Thyroid gland (tissue), 4 donors: ENCODE results near the gene GALNTL6. TPM values are rescaled to one million over a fixed set of nuclear protein-coding genes. Genes with fewer than 3 reads are reported as not detected.

Experiments
- DNase-seq, 2 donors: peaks; one replicate each; pipeline ENCODE4 v3.0.0-alpha.2; 2019
- H3K27ac ChIP-seq, 3 donors: fragments of 200-600 bp; sonication (generic); 1 replicate in 2 of 3; 2 replicates in 1 of 3; pipeline ENCODE4 v1.5.1; 2016 to 2019; ENCODE audit warnings: mild to moderate bottlenecking in 1 of 3, moderate library complexity in 1 of 3
- H3K27me3 ChIP-seq: fragments of 200-600 bp; sonication (generic); one replicate; pipeline ENCODE4 v1.5.1; 2019
- H3K36me3 ChIP-seq, 2 donors: fragments of 200-600 bp; sonication (generic); one replicate each; pipeline ENCODE4 v1.5.1; 2016 to 2019
- H3K4me1 ChIP-seq, 2 donors: fragments of 200-600 bp; sonication (generic); one replicate each; pipeline ENCODE4 v1.5.1; 2017 to 2019
- H3K4me3 ChIP-seq, 3 donors: fragments of 200-600 bp; sonication (generic); replicated peaks in 1 of 3; 1 replicate in 2 of 3; 2 replicates in 1 of 3; pipeline ENCODE4 v1.5.1; 2016; ENCODE audit warnings: mild to moderate bottlenecking in 1 of 3
- H3K9me3 ChIP-seq: fragments of 200-600 bp; sonication (generic); one replicate; pipeline ENCODE4 v1.5.1; 2017
- CTCF ChIP-seq, 6 experiments: fragments of 200-600 bp in 3 of 6; fragments of 450-650 bp in 3 of 6; sonication (generic) in 3 of 6; IDR thresholded peaks; one replicate each; pipeline ENCODE4 v1.5.1; 2016 to 2019; ENCODE audit warnings: antibody characterized with exemption in 6 of 6, mild to moderate bottlenecking in 2 of 6, inconsistent platforms in 1 of 6, moderate library complexity in 1 of 6
- POLR2A ChIP-seq, 2 donors: fragments of 450-650 bp; IDR thresholded peaks; one replicate each; pipeline ENCODE4 v1.6.1; 2017; ENCODE audit warnings: antibody characterized with exemption in 2 of 2, mild to moderate bottlenecking in 2 of 2, moderate library complexity in 1 of 2
- WGBS, 2 donors: methylation state at CpG; one replicate each; pipeline ENCODE4 v1.1.5; 2017; 5-methylcytosine and 5-hydroxymethylcytosine counted together
- intact Hi-C: fragments of 100-400 bp; cut with DNase I; formaldehyde crosslinking; loops from one replicate; pipeline ENCODE4 v1.15.1; 2023
- total RNA-seq, 4 donors: library from RNA; depleted of rRNA; stranded (reverse); fragments of >200 nt; gene quantifications; one replicate each; pipeline ENCODE4 v1.2.3, GENCODE V29; 2016

The GALNTL6 gene
- total RNA-seq, 4 donors from 2014 or later, result not detected

- Histone ChIP-seq H3K36me3 (no peaks in the 10 kb centered on the region), H3K27me3 (no peaks in the 10 kb centered on the region), H3K9me3 (no peaks in the 10 kb centered on the region), H3K27ac (no peak overlapping the region), H3K4me1 (peaks cover 18 to 28% of the 10 kb centered on the region in 2 donors), H3K4me3 (no peak overlapping the region)
- intact Hi-C loops, result no loop called here
- whole genome bisulfite sequencing, 2 donors, result 93% methylated on average over 7 of the region's 7 CpGs
- TF ChIP-seq CTCF (IDR thresholded peaks at IDR 0.05), result no peak
- no peak for TF ChIP-seq POLR2A (IDR thresholded peaks at IDR 0.05)
- DNase-seq, result no peak
Observed at GRCh38 chr4:173009129-173009823, 1196.1 kb downstream of the GALNTL6 start.

- Histone ChIP-seq H3K4me1 (peaks cover 0 to 5% of the 10 kb centered on the region in 2 donors), H3K27me3 (no peaks in the 10 kb centered on the region), H3K36me3 (no peaks in the 10 kb centered on the region), H3K27ac (no peak overlapping the region), H3K9me3 (no peaks in the 10 kb centered on the region), H3K4me3 (no peak overlapping the region)
- WGBS, 2 donors, result 86 to 88% methylated on average over 8 of the region's 8 CpGs
- TF ChIP-seq POLR2A (IDR thresholded peaks at IDR 0.05), result no peak
- no peak for TF ChIP-seq CTCF (IDR thresholded peaks at IDR 0.05)
- no peak for DNase-seq
- intact Hi-C loops, result no loop called here
Observed at GRCh38 chr4:173012608-173013007, 1199.4 kb downstream of the GALNTL6 start.

GRCh38 chr4:173013232-173013930, 1200.2 kb downstream of the GALNTL6 start:
- TF ChIP-seq POLR2A (IDR thresholded peaks at IDR 0.05) (no peak), CTCF (IDR thresholded peaks at IDR 0.05) (peak in 5 of 6 experiments; percentile 31 to 83 (median 58))
- H3K4me3 ChIP-seq, result no peak overlapping the region
- intact Hi-C loops, result no loop called here
- no peaks in the 10 kb centered on the region for H3K9me3 ChIP-seq
- WGBS, 2 donors, result 18% methylated on average over 6 of the region's 6 CpGs
- no peaks in the 10 kb centered on the region for H3K36me3 ChIP-seq
- H3K4me1 ChIP-seq, result peaks cover 0 to 5% of the 10 kb centered on the region in 2 donors
- peak; percentile 43 to 44 for DNase-seq
- H3K27me3 ChIP-seq, result no peaks in the 10 kb centered on the region
- H3K27ac ChIP-seq, result no peak overlapping the region

GRCh38 chr4:173014113-173014558, 1200.9 kb downstream of the GALNTL6 start:
- no peaks in the 10 kb centered on the region for H3K9me3 ChIP-seq
- intact Hi-C loops, result no loop called here
- H3K27ac ChIP-seq, result no peak overlapping the region
- H3K36me3 ChIP-seq, result no peaks in the 10 kb centered on the region
- DNase-seq, result no peak
- no peaks in the 10 kb centered on the region for H3K27me3 ChIP-seq
- H3K4me3 ChIP-seq, result no peak overlapping the region
- 63 to 67% methylated on average over 4 of the region's 4 CpGs for WGBS, 2 donors
- no peak for TF ChIP-seq POLR2A (IDR thresholded peaks at IDR 0.05)
- no peak for TF ChIP-seq CTCF (IDR thresholded peaks at IDR 0.05)
- H3K4me1 ChIP-seq, result peaks cover 0 to 5% of the 10 kb centered on the region in 2 donors

GRCh38 chr4:173014836-173015235, 1201.6 kb downstream of the GALNTL6 start:
- H3K9me3 ChIP-seq, result no peaks in the 10 kb centered on the region
- no peak for DNase-seq
- H3K27me3 ChIP-seq, result no peaks in the 10 kb centered on the region
- WGBS, 2 donors, result 95 to 96% methylated on average over 4 of the region's 4 CpGs
- intact Hi-C loops, result loop anchor here (5.0 kb wide), 1 partner anchor 242 kb away; no protein-coding TSS in a partner anchor
- no peaks in the 10 kb centered on the region for H3K36me3 ChIP-seq
- H3K27ac ChIP-seq, result no peak overlapping the region
- no peak for TF ChIP-seq POLR2A (IDR thresholded peaks at IDR 0.05)
- no peak for TF ChIP-seq CTCF (IDR thresholded peaks at IDR 0.05)
- peaks cover 0 to 5% of the 10 kb centered on the region in 2 donors for H3K4me1 ChIP-seq
- H3K4me3 ChIP-seq, result no peak overlapping the region
